ENCODE measurements around the gene EME2.

- TF ChIP-seq MAX (IDR thresholded peaks at IDR 0.05) (no peak), TAF1 (IDR thresholded peaks at IDR 0.05; ENCODE audit: low read depth) (no peak), CEBPB (IDR thresholded peaks at IDR 0.05) (no peak), NFIC (IDR thresholded peaks at IDR 0.05) (no peak), REST (IDR thresholded peaks at IDR 0.05; ENCODE audit: low read depth) (no peak), RAD21 (IDR thresholded peaks at IDR 0.05; ENCODE audit: low read depth) (no peak), FOXM1 (IDR thresholded peaks at IDR 0.05; ENCODE audit: borderline replicate concordance, low read depth) (no peak), ZBTB7A (IDR thresholded peaks at IDR 0.05; ENCODE audit: low read depth) (no peak), EGR1 (IDR thresholded peaks at IDR 0.05) (no peak), YY1 (IDR thresholded peaks at IDR 0.05; ENCODE audit: low read depth) (no peak), EP300 (IDR thresholded peaks at IDR 0.05; ENCODE audit: borderline replicate concordance) (no peak), USF1 (IDR thresholded peaks at IDR 0.05) (no peak), CREB1 (IDR thresholded peaks at IDR 0.05; ENCODE audit: low read depth) (no peak), TEAD4 (IDR thresholded peaks at IDR 0.05) (no peak)
These were observed 20.7 kb upstream of the EME2 start for GRCh38 chr16:1751946-1752345.

Data from Ishikawa (cell line).